Esophagus squamous epithelium (tissue), 5 donors: ENCODE data around the gene MOV10L1. TPM values are rescaled to one million over a fixed set of nuclear protein-coding genes. Genes with fewer than 3 reads are reported as not detected.

ENCODE experiments used
- DNase-seq: peaks from one replicate; lab custom pipeline; 2025; lab: John Stamatoyannopoulos, UW
- H3K27ac ChIP-seq, 4 donors: fragments of 200-600 bp; sonication (generic); one replicate each; pipeline ENCODE4 v1.5.1; 2016 to 2019; ENCODE audit warnings: mild to moderate bottlenecking in 1 of 4
- H3K27me3 ChIP-seq, 4 donors: fragments of 200-600 bp; sonication (generic); 1 replicate in 3 of 4; 2 replicates in 1 of 4; pipeline versions ENCODE4 v1.5.1 to v1.6.0; 2017 to 2021; ENCODE audit warnings: antibody characterized with exemption in 1 of 4
- H3K36me3 ChIP-seq, 3 donors: fragments of 200-600 bp; sonication (generic); one replicate each; pipeline ENCODE4 v1.5.1; 2016 to 2019
- H3K4me1 ChIP-seq, 3 donors: fragments of 200-600 bp; sonication (generic); one replicate each; pipeline ENCODE4 v1.5.1; 2017 to 2019
- H3K4me3 ChIP-seq, 4 donors: fragments of 200-600 bp; sonication (generic); 1 replicate in 3 of 4; 2 replicates in 1 of 4; pipeline ENCODE4 v1.5.1; 2016 to 2019; ENCODE audit warnings: mild to moderate bottlenecking in 2 of 4, moderate library complexity in 1 of 4
- H3K9me3 ChIP-seq, 3 donors: fragments of 200-600 bp; sonication (generic); one replicate each; pipeline ENCODE4 v1.5.1; 2016 to 2019
- CTCF ChIP-seq, 6 experiments: fragments of 450-650 bp in 4 of 6; fragments of 200-600 bp in 2 of 6; sonication (generic) in 2 of 6; IDR thresholded peaks; one replicate each; pipeline ENCODE4 v1.5.1; 2016 to 2019; ENCODE audit warnings: antibody characterized with exemption in 6 of 6, mild to moderate bottlenecking in 4 of 6, moderate library complexity in 4 of 6
- POLR2A ChIP-seq, 4 donors: fragments of 450-650 bp; IDR thresholded peaks; one replicate each; pipeline ENCODE4 v1.6.1; 2017; ENCODE audit warnings: antibody characterized with exemption in 4 of 4, mild to moderate bottlenecking in 4 of 4, moderate library complexity in 3 of 4
- WGBS, 2 donors: methylation state at CpG; one replicate each; pipeline ENCODE4 v1.1.5; 2018; 5-methylcytosine and 5-hydroxymethylcytosine counted together
- intact Hi-C: fragments of 100-400 bp; cut with DNase I; formaldehyde crosslinking; loops from one replicate; pipeline ENCODE4 v1.15.0; 2022
- total RNA-seq, 4 donors: library from RNA; depleted of rRNA; stranded (reverse); fragments of >200 nt; gene quantifications; one replicate each; pipeline ENCODE4 v1.1.0, GENCODE V29; 2016
- donor health status: DM: yes; HTN: yes; CAD: no.

The MOV10L1 gene
- total RNA-seq, 4 donors from 2014 or later: 0.06 to 0.57 (median 0.13) TPM; not detected in 1

DNA sequence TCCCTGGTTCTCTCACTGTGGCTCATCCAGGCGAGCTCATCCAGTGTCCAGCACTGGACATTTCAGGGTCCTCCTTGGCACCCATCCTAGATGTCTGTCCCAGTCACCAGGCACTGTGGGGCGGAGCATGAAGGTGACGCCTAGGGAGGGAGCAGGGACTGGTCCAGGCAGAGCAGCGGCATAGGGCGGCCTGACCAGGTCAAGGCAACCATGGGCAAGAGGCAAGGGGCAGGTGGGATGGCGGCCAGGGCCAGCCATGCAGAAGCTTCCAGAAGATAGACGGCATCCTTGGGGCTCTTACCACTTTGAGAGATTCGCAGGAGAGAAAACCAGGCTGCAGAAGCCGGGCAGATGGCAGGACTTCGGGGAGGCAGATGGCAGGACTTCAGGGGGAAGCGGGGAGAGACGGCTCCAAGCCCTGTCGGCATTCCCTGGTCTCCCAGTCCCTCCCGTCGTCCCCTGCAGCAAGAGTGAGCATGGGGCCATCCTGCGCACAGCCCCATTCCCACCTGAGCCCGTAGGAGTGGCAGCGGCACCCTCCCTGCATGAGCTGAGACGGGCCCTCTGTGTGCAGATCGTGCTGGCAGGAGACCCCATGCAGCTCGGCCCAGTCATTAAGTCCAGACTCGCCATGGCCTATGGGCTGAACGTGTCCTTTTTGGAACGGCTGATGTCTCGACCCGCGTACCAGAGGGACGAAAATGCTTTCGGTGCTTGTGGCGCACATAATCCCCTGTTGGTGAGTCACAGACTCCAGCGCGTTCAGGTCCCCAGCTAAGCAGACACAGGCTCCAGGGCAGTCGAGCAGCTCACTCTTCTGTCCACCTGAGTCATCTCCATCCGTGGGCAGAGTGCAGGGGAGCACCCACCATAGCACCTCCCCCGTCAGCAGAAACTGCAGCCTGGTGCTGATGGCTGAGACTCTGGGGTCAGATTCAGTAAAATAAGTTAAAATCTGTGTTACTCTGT is 60.6 kb downstream of the MOV10L1 start:
- TF ChIP-seq POLR2A (IDR thresholded peaks at IDR 0.05) (no peak), CTCF (IDR thresholded peaks at IDR 0.05) (no peak)
- Histone ChIP-seq H3K27ac (no peak overlapping the region), H3K9me3 (no peaks in the 10 kb centered on the region), H3K36me3 (no peaks in the 10 kb centered on the region), H3K4me3 (no peak overlapping the region), H3K27me3 (peaks cover 0 to 17% (median 0%) of the 10 kb centered on the region in 4 donors), H3K4me1 (peaks cover 0 to 10% (median 0%) of the 10 kb centered on the region in 3 donors)
- WGBS, 2 donors: 65 to 71% methylated on average over 17 to 22 of the region's 35 CpGs
- no peak for DNase-seq
- intact Hi-C loops: loop anchor here (5.0 kb wide), 1 partner anchor 62 kb away; no protein-coding TSS in a partner anchor

- H3K36me3 ChIP-seq: no peaks in the 10 kb centered on the region
These were observed 62.0 kb downstream of the MOV10L1 start for GRCh38 chr22:50151571-50152537.

DNA sequence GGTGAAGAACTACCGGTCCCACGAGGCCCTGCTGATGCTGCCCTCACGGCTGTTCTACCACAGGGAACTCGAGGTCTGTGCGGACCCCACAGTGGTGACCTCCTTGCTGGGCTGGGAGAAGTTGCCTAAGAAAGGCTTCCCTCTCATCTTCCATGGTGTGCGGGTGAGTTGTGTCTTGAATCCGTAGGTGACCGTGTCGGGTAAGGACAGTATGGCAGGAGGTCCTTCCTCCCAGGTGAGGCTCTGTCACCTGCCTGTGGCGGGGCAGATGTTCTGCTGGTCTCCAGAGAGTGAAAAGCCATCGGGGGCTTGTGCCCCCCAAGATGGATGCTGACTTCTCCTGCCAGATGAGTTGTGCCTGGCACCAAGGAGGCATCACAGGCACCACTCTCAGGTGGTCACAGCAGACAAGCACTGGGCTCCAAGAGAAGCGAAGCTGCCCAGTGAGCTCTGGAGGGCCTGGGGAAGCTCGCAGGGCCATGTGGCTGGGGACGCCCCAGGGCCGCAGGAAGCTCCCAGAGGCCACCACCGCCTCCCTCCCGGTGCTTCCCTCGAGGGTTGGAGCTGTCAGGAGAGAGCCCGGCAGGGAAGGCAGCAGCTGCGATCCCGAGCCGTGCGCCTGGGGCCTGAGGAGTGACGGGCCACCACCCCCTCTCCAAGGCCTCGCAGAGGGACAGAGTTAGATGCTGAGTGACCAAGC is 63.4 kb downstream of the MOV10L1 start:
- TF ChIP-seq POLR2A (IDR thresholded peaks at IDR 0.05): no peak
- TF ChIP-seq CTCF (IDR thresholded peaks at IDR 0.05): no peak
- H3K27me3 ChIP-seq: peaks cover 0 to 8% (median 0%) of the 10 kb centered on the region in 4 donors
- no peaks in the 10 kb centered on the region for H3K36me3 ChIP-seq
- H3K4me1 ChIP-seq: peaks cover 0 to 6% (median 0%) of the 10 kb centered on the region in 3 donors
- H3K9me3 ChIP-seq: no peaks in the 10 kb centered on the region
- H3K27ac ChIP-seq: no peak overlapping the region
- no peak overlapping the region for H3K4me3 ChIP-seq
- DNase-seq: no peak
- WGBS, 2 donors: 83 to 94% methylated on average over 2 to 11 of the region's 25 CpGs
- intact Hi-C loops: loop anchor here (5.0 kb wide), 1 partner anchor 59 kb away; no protein-coding TSS in a partner anchor

More at GRCh38 chr22:50151571-50152537, 62.0 kb downstream of the MOV10L1 start:
- H3K27me3 ChIP-seq: peaks cover 0 to 8% (median 0%) of the 10 kb centered on the region in 4 donors
- no peak for DNase-seq
- WGBS, 2 donors: 85% methylated on average over 5 to 8 of the region's 33 CpGs
- intact Hi-C loops: loop anchor here (5.0 kb wide), 1 partner anchor 60 kb away; no protein-coding TSS in a partner anchor
- H3K9me3 ChIP-seq: no peaks in the 10 kb centered on the region
- no peak overlapping the region for H3K4me3 ChIP-seq
- TF ChIP-seq CTCF (IDR thresholded peaks at IDR 0.05) (no peak), POLR2A (IDR thresholded peaks at IDR 0.05) (no peak)
- H3K27ac ChIP-seq: no peak overlapping the region
- H3K4me1 ChIP-seq: peaks cover 0 to 2% (median 0%) of the 10 kb centered on the region in 3 donors

- Histone ChIP-seq H3K36me3 (no peaks in the 10 kb centered on the region), H3K27ac (no peak overlapping the region), H3K9me3 (no peaks in the 10 kb centered on the region), H3K4me3 (no peak overlapping the region), H3K27me3 (peaks cover 0 to 8% (median 0%) of the 10 kb centered on the region in 4 donors), H3K4me1 (peaks cover 0 to 9% (median 0%) of the 10 kb centered on the region in 3 donors)
- DNase-seq: no peak
- 82 to 94% methylated on average over 3 to 6 of the region's 7 CpGs for WGBS, 2 donors
- TF ChIP-seq POLR2A (IDR thresholded peaks at IDR 0.05) (no peak), CTCF (IDR thresholded peaks at IDR 0.05) (no peak)
- intact Hi-C loops: loop anchor here (5.0 kb wide), 1 partner anchor 59 kb away; no protein-coding TSS in a partner anchor
These were observed 63.9 kb downstream of the MOV10L1 start for GRCh38 chr22:50153756-50154140.
